A204.1 (cell line): ENCODE data around the gene IMP4.
A peak's percentile ranks its signal among the peaks of the same experiment; 100 is the strongest.

Experiments used
- FAIRE-seq: peaks from 2 replicates; lab custom pipeline; 2012; peaks lifted over from hg19 to GRCh38; lab: Jason Lieb, UNC

IMP4 gene

GRCh38 chr2:130336877-130337734 is 5.6 kb upstream of the IMP4 start:
- FAIRE-seq: no peak

GRCh38 chr2:130337735-130338325 is 4.9 kb upstream of the IMP4 start:
- FAIRE-seq: no peak

DNA sequence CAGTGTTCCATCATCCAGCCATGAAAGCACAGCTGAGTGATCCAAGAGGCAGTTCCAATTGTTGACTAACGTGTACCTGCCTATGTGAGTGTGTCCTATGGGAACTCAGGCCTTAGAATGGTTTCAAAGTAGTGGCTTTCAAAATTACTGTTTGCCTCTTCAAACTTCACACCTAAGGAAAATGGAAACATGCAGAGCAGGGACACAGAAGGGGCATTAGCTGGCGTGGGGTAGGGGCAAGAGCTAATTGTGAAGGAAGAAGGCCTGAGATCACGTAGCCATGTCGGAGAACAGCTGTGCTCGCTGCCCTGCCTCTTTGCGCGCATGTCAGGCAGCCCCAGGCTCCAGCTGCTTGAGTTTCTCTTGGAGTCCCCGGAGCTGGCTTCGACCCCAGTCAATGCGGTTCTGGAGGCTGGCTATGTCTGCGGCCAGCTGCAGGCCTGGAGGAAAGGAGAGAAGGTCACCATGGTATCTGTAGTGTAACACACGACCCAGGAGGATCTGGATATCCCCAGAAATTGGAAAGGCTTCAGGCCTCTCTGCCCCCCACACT is 3.8 kb upstream of the IMP4 start:
- no peak for FAIRE-seq

DNA sequence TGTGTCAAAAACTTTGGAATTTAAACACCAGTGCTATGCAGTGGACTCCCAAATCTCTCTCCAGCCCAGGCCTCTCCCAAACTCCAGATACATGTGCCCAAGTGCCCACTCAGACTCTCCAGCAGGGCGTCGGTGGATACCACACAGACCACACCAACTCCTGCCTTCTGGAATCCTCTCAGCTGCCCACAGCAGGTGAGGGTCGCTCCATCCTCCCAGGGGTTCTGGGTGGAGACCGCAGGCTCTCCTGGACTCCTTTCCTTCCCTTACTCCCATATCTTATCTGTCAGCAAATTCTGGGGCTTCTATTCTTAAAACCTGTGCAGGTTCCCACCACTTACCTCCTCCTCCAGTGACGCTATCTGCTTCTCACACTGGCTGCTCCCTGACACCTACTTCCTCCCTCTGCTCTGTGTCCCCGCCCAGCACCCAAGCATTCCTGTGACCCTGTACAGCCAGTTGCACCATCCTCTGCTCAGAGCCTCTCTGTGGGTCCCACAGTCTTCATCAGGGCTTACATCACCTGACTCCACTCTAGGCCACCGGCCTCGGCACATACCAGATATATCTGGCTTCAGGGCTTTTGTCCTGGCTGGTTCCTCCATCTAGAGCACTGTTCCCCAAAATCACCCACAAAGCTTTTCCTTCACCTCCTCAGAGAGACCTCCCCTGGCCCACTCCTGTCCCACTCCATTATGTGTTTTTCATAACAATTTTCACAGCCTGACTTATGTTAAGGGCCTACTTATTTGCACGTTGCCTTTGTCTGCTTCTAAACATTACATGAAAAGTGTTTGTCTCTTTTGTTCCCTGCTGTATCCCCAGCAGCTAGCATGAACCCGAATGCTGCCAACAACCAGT is 2.6 kb upstream of the IMP4 start:
- no peak for FAIRE-seq

DNA sequence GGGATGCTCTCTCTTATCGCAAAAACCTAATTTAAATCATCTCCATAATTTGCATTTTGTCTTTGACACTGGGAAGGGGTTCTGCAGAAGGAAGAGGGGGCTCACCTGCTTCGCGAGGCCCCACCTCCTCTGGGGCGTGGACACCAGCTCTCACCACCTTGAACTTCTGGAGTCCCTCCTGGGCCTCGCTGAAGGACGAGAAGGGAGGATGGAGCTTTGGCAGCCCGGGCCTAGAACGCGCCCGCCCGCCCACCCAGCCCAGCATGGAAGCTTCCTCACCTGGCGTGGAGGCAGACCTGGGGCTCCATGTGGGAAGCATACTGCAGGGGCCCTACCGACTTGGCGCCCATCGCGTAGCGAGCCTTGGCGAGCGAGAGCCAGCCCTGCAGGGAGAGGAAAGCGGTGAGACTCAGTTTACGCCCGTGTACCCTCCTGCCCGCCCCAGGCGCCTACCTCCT is 1.1 kb upstream of the IMP4 start:
- FAIRE-seq: no peak

DNA sequence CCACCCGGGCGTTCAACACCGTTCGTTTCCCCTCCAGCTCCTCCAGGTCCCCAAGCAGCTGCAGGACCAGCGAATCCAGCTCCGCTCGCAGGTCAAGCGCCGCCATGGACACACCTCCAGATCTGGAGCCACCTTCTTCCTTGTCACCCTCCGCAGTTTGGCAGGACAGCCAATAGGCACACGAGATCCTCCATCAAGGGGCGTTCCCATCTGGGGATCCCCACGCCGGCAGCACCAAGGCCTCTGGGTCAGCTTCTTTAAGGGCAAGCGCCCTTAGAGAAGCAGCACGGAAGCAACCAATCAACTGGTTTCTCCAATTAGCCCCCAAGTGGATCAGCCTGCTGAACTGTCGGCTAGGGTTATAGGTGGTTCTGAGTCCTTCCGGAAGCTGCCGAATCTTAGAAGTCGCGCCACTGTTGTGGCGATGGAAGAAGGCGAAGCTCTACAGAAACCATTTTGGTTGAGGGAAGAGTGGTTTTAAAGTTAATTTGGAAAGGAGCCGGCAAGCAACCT is 621 bp upstream of the IMP4 start:
- FAIRE-seq: peak; percentile 70

DNA sequence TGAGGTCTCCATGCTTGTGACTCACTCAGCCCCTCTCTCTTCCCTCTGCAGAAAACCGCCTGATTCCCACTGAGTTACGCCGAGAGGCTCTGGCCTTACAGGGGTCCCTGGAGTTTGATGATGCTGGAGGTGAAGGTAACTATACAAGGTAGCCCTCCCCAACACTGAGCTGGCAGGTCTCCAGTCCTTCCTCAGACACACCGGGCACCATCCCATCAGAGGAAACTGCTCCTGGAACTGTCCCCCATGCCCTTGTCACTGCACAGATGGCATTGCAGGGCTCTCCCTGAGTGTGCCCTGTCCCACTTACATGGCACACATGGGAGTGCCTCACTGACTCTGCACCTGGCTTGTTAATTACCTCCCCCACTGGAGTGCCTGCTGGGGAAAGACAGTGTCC is 1.9 kb downstream of the IMP4 start:
- no peak for FAIRE-seq

- FAIRE-seq: no peak
Measured at GRCh38 chr2:130345091-130345490, 2.4 kb downstream of the IMP4 start.

GRCh38 chr2:130345611-130346010 is 2.9 kb downstream of the IMP4 start:
- FAIRE-seq: no peak

GRCh38 chr2:130346041-130346740 is 3.5 kb downstream of the IMP4 start:
- no peak for FAIRE-seq

GRCh38 chr2:130346741-130347066 is 4.0 kb downstream of the IMP4 start:
- FAIRE-seq: no peak

- FAIRE-seq: no peak
Measured at GRCh38 chr2:130347220-130347925, 4.7 kb downstream of the IMP4 start.

GRCh38 chr2:130349174-130349573 is 6.5 kb downstream of the IMP4 start:
- FAIRE-seq: no peak

GRCh38 chr2:130351711-130352110 is 9.0 kb downstream of the IMP4 start:
- FAIRE-seq: no peak

DNA sequence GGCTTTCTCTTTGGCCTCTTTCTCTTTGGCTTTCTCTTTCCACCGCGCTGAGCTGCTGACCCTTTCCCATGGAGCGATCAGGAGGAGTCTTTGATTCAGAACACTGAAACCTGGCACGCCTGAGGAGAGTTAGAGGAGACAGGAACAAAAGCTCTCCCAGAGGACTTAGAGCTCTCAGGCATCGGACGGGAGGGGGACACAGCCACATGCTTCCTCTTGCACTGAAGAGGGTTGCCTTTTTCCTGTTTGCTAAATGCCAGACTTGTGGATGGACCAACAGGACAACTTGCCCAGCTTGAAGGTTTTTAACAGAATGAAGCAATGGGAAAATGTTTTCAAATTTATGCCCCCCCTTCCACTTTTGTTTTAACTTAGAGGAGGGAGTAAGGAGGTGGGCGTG is 9.5 kb downstream of the IMP4 start:
- no peak for FAIRE-seq

DNA sequence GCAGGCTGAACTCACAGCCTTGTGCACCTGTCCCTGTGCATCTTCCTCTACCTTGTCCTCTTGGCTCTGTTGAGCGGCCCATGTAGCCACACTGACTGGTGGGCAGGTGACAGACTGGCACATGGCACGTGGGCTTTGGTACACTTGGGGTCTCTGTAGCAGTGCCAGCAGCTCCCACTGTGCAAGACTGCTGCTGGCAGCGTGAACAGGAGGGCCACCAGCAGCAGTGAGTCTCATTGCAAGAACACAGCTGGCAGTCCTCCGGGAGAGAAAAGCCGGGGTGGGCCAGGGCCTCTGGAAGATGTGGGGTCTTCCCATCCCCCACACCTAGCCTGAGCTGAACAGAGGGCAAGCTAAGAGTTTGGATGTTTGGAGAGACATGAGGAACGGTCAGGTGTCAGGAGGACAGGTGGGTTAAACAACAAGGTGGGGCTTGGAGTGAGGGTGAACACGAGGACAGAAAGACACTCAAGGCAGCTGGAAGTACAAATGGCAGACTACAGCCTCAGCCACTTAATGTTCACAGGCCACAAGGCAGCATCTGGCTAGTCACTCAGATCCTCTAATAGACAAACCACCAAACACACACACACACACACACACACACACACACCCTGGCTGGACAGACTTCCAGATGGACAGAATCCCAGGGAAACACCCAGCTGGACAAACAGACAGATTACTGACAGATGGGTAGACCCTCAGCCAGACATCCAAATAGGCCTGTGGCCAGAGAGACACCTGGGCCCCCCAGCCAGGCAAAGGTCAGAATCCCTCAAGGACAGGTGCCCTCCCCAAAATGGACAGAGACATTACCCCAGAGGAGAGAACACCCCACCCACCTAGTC is 10.8 kb downstream of the IMP4 start:
- no peak for FAIRE-seq

DNA sequence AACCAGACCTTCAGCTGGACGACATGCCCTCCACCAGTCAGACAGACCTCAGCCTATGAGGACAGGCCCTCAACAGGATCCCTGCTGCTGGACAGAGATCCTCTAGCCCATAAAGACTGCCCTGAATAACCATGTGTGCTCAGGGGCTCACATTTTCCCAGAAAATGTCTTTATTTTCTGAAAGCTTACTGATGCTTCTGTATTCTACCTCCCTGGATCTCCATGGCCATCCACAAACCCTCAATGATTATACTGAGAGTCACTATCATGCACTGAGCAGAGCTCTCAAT is 11.4 kb downstream of the IMP4 start:
- FAIRE-seq: no peak

DNA sequence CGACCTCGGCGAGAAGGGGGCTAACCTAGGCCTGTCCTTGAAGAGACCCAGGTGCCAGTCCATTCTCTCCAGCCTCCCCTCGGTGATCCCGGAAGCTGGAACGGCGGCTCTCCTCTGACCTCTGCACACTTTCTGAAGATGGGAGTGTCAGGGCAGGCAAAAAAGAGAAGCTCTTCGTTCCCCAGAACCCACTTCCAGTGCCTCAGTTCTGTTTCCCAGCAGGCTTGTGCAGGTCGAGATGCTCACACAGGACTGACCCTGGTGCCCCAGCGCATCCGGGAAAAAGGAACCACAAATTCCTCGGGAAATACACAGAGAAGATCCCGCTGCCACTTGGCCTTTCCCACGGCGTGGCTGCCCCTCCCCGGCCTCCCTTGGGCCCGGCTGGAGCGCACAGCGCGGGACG is 12.5 kb downstream of the IMP4 start:
- no peak for FAIRE-seq

- FAIRE-seq: no peak
Measured at GRCh38 chr2:130355578-130356431, 13.1 kb downstream of the IMP4 start, which contains the start of gene PTPN18. PTPN18 (plus strand) TSS chr2:130356056; CDS start chr2:130356108, 52 bp downstream.
